GM12875 (cell line): ENCODE results near the gene SLAIN1.
"Not testable (repeated sequence)": the region's sequence is repeated elsewhere in the genome, so short reads cannot be mapped to it uniquely, and the experiment has no call there.

Experiments used
- H3K4me3 ChIP-seq: one replicate; pipeline ENCODE4 v1.5.1; 2011; ENCODE audit warnings: low read depth, low read length, control low read depth
- TF ChIP-seq, protein P1 (sequence below): IDR thresholded peaks from 2 replicates; pipeline ENCODE4 v1.5.1; 2011; ENCODE audit warnings: low read depth, mild to moderate bottlenecking, control low read depth, inconsistent platforms, low read length, moderate library complexity, borderline replicate concordance; ENCODE audit not compliant: insufficient read depth

The SLAIN1 gene

DNA sequence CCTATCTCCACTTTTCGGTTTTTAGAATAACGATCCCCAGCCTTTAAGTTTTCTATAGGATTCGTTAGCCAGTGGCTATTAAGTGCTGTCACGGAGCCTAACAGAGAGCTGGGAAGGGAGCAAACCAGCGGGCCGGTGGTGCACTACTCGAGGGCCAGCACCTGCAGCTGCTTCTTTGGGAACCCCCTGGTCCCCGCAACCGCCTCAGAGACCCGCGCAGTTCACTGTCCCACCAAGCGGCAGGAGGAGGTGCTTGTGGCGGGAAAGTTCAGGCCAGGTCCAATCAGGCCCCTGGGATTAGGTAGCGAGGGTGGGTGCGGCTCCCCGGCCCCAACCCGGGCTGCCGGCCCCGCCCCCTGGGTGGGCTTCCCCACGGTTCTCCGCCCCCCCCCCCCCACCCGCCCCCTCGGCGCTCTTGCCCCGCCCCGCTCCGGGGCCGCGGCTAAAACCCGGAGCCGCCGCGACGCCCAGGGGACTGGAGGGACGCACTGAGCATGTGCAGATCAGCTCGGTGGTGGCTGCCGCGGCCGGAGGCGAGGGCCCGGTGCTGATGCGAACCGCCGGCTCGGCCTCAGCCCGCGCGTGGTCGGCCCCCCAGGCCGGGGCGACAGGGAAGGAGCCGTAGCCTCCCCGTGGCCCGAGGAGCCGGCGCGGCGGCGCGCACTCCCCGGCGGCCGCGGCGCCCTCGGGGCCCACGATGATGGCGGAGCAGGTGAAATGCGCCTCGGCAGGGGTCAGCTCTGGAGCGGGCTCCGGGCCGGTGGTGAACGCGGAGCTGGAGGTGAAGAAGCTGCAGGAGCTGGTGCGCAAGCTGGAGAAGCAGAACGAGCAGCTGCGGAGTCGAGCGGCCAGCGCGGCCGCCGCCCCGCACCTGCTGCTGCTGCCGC is at the start of gene SLAIN1:
Gene SLAIN1, plus strand, starts transcription at position 471 of the 887 bp plus-strand sequence. Its CDS starts 227 bp downstream, at position 698.
- H3K4me3 ChIP-seq, result peak within 1 kb of the TSS; percentile 81
- TF ChIP-seq, protein P1, sequence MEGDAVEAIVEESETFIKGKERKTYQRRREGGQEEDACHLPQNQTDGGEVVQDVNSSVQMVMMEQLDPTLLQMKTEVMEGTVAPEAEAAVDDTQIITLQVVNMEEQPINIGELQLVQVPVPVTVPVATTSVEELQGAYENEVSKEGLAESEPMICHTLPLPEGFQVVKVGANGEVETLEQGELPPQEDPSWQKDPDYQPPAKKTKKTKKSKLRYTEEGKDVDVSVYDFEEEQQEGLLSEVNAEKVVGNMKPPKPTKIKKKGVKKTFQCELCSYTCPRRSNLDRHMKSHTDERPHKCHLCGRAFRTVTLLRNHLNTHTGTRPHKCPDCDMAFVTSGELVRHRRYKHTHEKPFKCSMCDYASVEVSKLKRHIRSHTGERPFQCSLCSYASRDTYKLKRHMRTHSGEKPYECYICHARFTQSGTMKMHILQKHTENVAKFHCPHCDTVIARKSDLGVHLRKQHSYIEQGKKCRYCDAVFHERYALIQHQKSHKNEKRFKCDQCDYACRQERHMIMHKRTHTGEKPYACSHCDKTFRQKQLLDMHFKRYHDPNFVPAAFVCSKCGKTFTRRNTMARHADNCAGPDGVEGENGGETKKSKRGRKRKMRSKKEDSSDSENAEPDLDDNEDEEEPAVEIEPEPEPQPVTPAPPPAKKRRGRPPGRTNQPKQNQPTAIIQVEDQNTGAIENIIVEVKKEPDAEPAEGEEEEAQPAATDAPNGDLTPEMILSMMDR, result no peak

DNA sequence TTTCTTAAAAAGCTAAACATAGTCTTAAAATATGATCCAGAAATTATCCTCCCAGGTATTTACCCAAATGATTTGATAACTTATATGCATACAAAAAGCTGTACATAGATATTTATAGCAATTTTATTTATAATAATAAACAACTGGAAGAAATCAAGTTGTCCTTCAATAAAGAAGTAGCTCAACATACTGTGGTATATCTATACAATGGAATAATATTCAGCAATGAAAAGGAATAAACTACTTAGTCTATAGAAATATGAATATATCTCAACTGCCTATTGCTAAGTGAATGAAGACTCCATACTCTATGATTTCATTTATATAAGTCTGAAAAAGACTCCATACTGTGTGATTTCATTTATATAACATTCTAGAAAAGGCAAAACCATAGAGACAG is 47.1 kb upstream of the SLAIN1 start:
- TF ChIP-seq, protein P1, result no peak
- no peak overlapping the region for H3K4me3 ChIP-seq

- TF ChIP-seq, protein P1, result no peak
Observed at GRCh38 chr13:77653301-77653700, 44.2 kb upstream of the SLAIN1 start.

DNA sequence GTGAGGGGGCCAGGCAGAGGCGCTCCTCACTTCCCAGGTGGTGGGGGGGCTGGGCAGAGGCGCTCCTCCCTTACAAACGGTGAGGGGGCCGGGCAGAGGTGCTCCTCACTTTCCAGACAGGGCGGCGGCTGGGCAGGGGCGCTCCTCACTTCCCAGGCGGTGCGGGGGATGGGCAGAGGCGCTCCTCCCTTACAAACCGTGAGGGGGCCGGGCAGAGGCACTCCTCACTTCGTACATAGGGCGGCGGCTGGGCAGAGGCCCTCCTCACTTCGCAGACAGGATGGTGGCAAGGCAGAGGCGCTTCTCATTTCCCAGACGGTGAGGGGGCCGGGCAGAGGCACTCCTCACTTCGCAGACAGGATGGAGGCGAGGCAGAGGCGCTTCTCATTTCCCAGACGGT is 37.5 kb upstream of the SLAIN1 start:
- not testable (repeated sequence) for H3K4me3 ChIP-seq

More at GRCh38 chr13:77653301-77653700, 44.2 kb upstream of the SLAIN1 start:
- no peak overlapping the region for H3K4me3 ChIP-seq

GRCh38 chr13:77660841-77661250 is 36.6 kb upstream of the SLAIN1 start:
- no peak overlapping the region for H3K4me3 ChIP-seq
- TF ChIP-seq, protein P1, result no peak

- H3K4me3 ChIP-seq, result not testable (repeated sequence)
Observed at GRCh38 chr13:77662301-77662700, 35.2 kb upstream of the SLAIN1 start.

- not testable (repeated sequence) for H3K4me3 ChIP-seq
Observed at GRCh38 chr13:77662831-77663230, 34.7 kb upstream of the SLAIN1 start.

GRCh38 chr13:77674852-77675251 is 22.6 kb upstream of the SLAIN1 start:
- H3K4me3 ChIP-seq, result no peak overlapping the region
- TF ChIP-seq, protein P1, result no peak
